Kasumi-1 (cell line): Measurements from ENCODE around the gene ATP1B3.
"Not testable (repeated sequence)": the region's sequence is repeated elsewhere in the genome, so short reads cannot be mapped to it uniquely, and the experiment has no call there.

Experiments
- DNase-seq, 2 experiments: peaks; one replicate each; lab custom pipeline; 2025; lab: John Stamatoyannopoulos, UW

ATP1B3 gene

DNA sequence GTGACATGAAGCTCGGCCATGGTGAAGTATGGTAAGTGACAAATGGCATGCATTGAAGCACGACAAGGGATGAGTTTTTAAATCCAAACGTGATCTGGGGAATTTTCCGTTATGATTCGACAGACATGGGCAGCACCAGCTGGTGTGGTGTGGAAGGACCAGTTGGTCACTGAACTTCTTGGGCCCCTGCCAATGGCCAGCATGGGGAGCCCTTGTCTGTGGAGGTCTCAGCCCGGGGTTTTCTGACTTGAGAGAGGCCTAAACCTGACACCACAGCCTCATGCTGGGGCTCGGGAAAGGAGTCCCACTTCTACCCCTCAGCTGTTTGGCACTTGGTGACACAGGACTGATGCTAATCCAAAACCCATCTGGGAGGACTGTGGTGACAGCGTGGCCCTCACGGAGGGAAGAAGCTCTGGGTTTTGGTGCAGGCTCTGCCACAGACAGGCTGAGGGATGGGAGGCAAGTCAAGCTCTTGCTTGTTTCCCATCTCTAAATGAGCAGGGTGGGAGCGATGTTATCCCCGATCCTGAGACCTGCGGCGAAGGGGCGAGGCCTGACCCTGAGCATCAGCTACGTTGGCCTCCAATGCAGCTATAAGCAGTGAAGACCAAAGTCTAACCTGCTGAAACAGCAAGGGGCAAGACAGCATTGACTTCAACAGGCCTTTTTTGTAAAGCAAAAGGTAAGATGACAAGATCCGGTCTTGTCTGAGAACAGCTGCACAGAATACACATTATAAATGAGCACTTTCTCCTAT is 69.5 kb downstream of the ATP1B3 start:
- no peak for DNase-seq

DNA sequence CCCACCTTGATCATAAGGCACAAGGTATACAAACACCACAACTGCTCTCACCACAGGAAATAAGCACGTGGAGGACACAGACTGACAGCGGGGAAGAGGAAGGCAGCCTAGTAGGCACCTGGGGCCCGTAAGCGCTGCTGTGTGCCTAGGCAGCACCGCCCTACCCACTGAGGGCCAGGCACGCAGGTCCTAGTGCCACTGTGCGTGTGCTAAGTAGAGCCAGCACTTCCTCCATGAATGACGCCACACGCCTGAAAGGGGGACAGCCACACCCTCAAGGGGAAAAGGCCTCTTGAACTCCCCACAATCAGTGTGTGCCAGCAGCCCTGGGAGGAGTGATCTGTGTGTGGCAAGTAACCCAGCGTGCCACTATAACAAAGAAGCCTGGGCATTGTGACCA is 73.0 kb downstream of the ATP1B3 start:
- DNase-seq: no peak

DNA sequence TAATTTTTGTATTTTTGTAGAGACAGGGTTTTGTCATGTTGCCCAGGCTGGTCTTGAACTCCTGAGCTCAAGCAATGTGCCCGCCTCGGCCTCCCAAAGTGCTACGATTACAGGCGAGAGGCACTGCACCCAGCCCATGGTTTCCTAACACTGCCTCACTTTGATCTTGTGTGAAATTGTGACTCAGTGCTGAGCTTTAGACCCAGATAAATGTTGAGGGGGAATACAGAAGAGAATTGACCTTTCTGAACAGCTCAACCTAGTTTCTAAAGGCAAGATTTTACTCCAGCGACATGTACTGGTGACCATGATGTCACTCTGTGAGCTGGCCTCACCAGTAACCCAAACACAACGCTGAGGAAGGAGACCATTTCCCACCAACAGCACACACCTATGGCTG is 73.5 kb downstream of the ATP1B3 start:
- DNase-seq: no peak

DNA sequence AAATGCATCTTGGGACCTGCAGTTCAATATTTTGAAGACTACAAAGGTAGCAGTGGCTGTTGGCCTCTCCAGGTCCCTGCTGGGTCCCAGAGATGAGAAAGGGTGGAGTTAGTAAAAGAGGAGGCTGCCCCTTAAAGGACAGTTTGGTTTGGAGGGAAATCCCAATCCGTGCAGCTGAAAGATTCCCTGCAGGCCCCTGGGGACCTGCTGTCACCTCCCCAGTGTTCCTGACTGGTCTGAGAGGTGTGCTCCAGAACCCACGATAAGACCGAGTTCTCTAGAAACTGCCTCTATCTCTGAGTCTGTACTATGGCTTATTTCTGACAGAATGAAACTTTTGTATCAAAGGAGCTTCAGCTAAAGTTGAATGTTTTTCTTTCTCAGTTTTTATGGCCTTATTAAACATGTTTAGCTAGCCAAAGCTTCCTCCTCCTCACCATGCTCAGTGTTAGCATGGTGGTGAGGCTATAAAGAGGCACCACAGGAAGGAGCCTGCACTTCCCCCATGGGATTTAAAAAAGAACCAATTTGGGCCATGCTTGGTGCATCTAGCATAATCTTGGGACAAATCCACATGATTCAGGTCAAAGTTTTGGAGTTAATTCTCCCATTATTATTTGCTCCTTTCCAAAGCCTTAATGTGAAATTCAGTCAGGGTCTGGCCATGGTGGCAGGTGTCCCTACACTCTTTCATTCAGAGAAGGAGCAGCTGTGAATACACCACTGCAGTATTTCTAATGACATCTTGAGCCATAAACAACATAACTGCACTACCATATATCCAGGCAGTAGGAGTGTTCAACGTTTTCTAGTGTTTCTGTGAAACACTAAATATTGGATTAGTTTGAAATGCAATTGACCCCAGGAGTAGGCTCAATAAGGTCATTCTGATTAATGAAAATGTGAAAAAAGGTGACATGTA is 74.4 kb downstream of the ATP1B3 start:
- DNase-seq: peak in 1 of 2 experiments; percentile 23

DNA sequence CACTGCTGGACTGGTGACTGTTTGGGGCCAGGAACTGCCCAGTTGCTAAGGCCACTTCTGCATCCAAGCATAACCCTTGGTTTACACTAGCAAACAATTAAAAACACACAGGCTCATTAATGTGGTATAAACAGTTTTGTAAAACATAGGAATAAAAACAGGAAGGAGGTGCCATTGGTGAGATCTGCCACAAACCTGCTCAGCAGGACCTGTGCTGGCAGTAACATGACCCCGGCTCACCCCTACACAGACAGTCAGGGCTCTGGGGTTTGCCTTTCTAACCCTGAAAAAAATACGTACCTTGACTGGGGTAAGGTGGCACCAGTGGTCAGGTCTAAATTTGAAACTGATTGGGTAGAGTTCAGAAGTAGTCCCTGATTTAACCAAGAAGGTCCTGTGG is 76.2 kb downstream of the ATP1B3 start:
- DNase-seq: no peak

DNA sequence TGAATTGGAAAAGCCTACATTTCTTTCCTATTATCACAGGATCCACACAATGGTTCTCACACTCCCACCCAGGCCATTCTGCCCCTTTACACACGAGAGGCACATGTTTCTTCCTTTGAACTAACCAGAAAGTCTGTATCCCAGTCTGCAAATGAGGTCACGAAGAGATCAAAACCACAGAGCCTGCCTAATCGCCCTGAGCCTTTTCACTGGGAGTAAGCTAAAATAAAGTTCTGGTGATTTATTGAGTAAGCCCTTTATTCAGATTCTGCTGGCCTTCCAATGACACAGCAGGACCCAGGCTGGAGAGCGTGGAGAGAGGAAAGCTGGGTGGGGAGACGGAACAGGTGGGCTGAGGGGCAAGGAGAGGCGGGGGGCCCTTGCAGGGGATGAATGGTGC is 78.7 kb downstream of the ATP1B3 start:
- DNase-seq: no peak

DNA sequence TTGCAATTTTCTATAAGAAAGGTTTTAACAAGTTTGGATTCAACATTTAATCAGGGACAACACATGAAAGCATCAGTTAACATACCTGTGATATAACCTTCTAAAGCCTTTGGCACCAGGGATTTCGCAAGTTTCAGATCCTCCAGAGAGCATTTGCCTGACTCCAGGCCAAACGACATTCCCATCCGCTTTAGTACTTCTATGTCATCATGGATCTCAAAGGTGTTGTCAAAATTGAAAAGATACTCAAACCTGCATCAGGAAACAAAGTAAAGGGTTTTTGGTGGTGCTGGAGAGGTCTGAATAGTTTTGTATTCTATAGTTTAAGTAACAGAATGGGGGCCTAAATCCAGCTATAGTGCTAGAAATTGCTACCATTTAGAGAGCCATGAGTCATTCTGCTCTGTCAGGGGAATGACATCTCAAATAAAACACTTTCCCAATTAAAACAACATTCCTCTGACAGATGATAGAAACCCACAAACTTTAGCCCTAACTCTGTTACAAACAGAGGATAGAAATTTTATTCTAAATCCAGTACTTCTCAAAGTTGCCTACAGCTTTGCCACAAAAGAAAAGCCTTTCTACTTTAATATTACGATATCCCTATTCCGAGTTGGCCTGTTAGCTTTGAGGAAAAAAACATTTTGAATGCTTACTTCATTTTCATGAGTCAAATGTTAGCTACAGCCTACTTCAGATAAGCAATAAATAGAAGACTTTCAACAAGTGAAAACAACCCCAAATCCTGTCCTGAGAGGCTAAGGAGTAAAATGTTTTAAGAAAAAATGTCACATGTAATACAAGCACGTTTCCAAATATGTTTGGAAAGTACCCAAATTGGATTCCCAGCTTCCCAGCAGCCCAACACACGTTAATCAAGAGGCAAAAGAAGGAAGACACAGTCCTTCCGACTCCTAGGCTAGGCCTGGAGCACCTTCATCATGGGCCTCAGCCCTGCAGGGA is 83.4 kb downstream of the ATP1B3 start:
- DNase-seq: no peak

DNA sequence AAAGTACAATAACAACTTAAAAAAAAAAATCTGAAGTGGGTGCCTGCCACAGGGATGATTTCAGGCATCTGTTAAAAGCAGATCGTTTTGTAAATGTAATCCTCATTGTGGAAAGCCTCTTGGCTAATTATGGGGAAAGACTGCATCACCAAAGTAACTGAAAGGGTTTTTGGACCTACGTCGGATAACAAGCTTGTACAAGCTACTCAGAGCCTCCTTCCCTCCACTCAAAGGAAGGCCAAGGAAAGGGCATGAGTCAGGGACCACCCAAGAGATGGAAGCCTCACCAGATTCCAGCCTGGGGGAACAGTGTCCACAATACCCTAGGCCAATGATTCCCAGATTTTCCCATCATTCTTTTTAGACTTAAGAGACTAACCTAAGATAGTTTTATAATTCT is 84.3 kb downstream of the ATP1B3 start:
- no peak for DNase-seq

DNA sequence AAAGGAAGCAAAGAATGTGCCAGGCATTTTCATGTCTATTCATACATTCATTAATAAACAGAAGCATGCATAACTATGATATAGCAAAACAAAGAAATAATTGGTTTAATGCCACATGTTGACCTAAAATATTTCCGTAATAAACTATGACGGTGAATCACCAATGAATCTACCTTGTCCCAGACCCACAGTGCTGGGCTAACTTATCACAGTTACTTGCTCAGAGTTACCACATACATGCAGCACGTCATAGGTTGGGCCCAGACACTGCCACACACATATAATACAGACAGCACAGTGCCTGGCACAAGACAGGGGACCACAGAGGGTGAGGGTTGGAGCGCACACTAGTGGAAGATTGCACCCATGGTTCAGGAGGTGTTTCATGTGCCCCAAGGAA is 86.9 kb downstream of the ATP1B3 start:
- no peak for DNase-seq

DNA sequence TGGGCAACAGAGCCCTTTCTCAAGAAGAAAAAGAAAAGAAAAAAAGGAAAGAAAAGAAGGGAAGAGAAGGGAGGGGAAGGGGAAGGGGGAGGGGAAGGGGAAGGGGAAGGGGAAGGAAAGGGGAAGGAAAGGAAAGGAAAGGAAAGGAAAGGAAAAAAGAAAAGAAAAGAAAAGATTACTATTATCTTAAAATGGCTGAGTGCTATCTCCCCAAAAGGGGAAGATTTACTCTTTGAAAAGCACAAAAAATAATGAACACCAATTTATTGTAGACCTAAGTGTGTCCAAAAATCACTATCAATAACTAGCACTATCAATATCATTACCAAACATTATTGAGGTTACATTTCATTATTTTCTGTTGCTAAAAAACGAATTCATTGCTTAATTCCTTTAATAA is 89.0 kb downstream of the ATP1B3 start:
- no peak for DNase-seq

DNA sequence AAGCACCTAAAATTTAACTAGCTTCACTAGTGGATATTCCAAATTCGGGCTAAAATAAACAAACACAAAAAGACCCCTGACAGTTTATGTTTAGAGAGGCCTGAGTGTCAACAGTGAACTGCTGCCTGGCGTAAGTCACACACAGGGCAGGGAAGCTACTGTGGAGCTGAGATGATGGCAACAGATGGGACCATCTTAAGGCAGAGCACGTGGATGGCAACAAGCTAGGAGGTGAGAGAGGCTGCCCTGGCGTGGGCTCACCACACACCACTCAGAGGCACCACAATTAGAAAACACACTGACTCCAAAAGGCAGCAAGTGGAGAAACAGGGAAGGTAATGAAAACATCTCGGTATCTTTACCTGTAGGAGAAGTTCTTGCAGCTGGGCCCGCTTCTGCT is 93.3 kb downstream of the ATP1B3 start:
- DNase-seq: no peak

DNA sequence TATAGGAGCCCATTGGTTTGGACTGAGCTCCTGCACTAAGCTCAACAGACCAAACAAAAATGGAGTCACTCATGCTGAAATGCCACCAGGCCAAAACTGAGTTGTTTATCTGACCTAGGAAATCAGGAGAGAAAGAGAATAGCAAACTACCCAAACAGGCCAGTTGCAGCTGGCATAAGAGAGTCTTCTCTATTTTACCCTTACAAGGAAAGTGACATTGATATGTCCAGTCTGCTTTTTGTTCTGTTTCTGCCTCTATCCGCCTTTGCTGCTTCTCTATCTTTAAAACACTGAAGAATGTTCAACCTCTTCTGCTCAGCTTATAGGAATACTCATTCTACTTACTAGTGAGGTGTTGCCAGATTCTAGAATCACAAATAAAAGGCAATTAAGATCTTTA is 95.1 kb downstream of the ATP1B3 start:
- no peak for DNase-seq

DNA sequence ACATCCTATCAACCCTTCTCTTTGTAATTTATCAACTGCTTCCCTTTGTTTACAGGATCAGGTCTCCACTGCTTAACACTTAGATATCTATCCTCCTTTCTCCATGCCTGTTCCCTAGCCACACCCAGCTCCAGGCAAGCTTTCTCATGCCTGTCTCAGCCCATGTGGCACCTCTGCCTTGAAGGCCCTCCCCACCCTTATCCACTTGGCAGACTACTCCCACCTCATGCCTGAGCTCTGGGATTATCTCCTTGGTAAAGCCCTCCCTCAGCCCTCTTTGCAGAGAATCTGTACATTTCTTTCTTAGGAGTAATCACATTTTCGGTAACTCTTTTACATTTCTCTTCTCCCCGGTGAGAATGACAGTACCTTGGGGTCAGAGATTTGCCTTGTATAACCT is 96.0 kb downstream of the ATP1B3 start:
- no peak for DNase-seq

DNA sequence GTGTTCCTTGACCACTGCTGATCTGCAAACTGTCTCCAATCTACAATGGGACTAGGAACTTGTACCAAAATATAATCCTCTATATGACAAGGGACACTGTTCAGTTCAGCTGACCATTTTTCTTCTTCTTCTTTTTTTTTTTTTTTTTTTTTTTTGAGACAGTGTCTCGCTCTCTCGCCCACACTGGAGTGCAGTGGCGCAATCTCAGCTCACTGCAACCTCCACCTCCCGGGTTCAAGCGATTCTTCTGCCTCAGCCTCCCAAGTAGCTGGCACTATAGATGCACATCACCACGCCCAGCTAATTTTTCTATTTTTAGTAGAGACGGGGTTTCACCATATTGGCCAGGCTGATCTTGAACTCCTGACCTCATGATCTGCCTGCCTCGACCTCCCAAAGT is 98.3 kb downstream of the ATP1B3 start:
- DNase-seq: not testable (repeated sequence)
